ENCODE data around the gene NEK2.
"Not testable (repeated sequence)": the region's sequence is repeated elsewhere in the genome, so short reads cannot be mapped to it uniquely, and the experiment has no call there.

The NEK2 gene

GRCh38 chr1:211639475-211640300, 35.7 kb downstream of the NEK2 start:
- H3K27me3 ChIP-seq: no peaks in the 10 kb centered on the region
- no peak overlapping the region for H3K4me3 ChIP-seq (ENCODE audit: low read depth, low read length)
- TF ChIP-seq CTCF (IDR thresholded peaks at IDR 0.05; ENCODE audit: low read depth, low read length): no peak
- H3K36me3 ChIP-seq: no peaks in the 10 kb centered on the region
- H3K9me3 ChIP-seq: no peaks in the 10 kb centered on the region
- DNase-seq: no peak
- peaks cover 6% of the 10 kb centered on the region for H3K4me1 ChIP-seq

- no peaks in the 10 kb centered on the region for H3K9me3 ChIP-seq
- DNase-seq: no peak
- no peak overlapping the region for H3K4me3 ChIP-seq (ENCODE audit: low read depth, low read length)
- no peak for TF ChIP-seq CTCF (IDR thresholded peaks at IDR 0.05; ENCODE audit: low read depth, low read length)
- no peaks in the 10 kb centered on the region for H3K36me3 ChIP-seq
- peaks cover 6% of the 10 kb centered on the region for H3K4me1 ChIP-seq
- H3K27me3 ChIP-seq: no peaks in the 10 kb centered on the region
These were observed 36.7 kb downstream of the NEK2 start for GRCh38 chr1:211638689-211639101.

GRCh38 chr1:211638246-211638645, 37.2 kb downstream of the NEK2 start:
- peaks cover 6% of the 10 kb centered on the region for H3K4me1 ChIP-seq

GRCh38 chr1:211637066-211637465, 38.4 kb downstream of the NEK2 start:
- Histone ChIP-seq H3K4me1 (peaks cover 12% of the 10 kb centered on the region), H3K9me3 (no peaks in the 10 kb centered on the region)

More at GRCh38 chr1:211638246-211638645, 37.2 kb downstream of the NEK2 start:
- Histone ChIP-seq H3K4me3 (ENCODE audit: low read depth, low read length) (no peak overlapping the region), H3K9me3 (no peaks in the 10 kb centered on the region), H3K36me3 (no peaks in the 10 kb centered on the region), H3K27me3 (no peaks in the 10 kb centered on the region)
- TF ChIP-seq CTCF (IDR thresholded peaks at IDR 0.05; ENCODE audit: low read depth, low read length): no peak
- no peak for DNase-seq

GRCh38 chr1:211636575-211637029, 38.8 kb downstream of the NEK2 start:
- H3K4me3 ChIP-seq (ENCODE audit: low read depth, low read length); H3K9me3 ChIP-seq; DNase-seq; H3K27me3 ChIP-seq; H3K36me3 ChIP-seq: not testable (repeated sequence)
- H3K4me1 ChIP-seq: peaks cover 12% of the 10 kb centered on the region

More at GRCh38 chr1:211637066-211637465, 38.4 kb downstream of the NEK2 start:
- no peak for DNase-seq
- Histone ChIP-seq H3K27me3 (no peaks in the 10 kb centered on the region), H3K4me3 (ENCODE audit: low read depth, low read length) (no peak overlapping the region), H3K36me3 (no peaks in the 10 kb centered on the region)
- no peak for TF ChIP-seq CTCF (IDR thresholded peaks at IDR 0.05; ENCODE audit: low read depth, low read length)

- no peak for TF ChIP-seq CTCF (IDR thresholded peaks at IDR 0.05; ENCODE audit: low read depth, low read length)
- peaks cover 20% of the 10 kb centered on the region for H3K4me1 ChIP-seq
These were observed 39.7 kb downstream of the NEK2 start for GRCh38 chr1:211635597-211636205.

More at GRCh38 chr1:211635597-211636205, 39.7 kb downstream of the NEK2 start:
- Histone ChIP-seq H3K36me3 (no peaks in the 10 kb centered on the region), H3K9me3 (no peaks in the 10 kb centered on the region), H3K4me3 (ENCODE audit: low read depth, low read length) (no peak overlapping the region), H3K27me3 (no peaks in the 10 kb centered on the region)
- no peak for DNase-seq

Data from BE2C (cell line).